Right lobe of liver (tissue), 6 donors: Measurements from ENCODE around the gene CLDN10. TPM values are rescaled to one million over a fixed set of nuclear protein-coding genes. Genes with fewer than 3 reads are reported as not detected.

Experiments
- ATAC-seq, 4 donors: fragments of 200-7000 bp; cut with Tn5 transposase; one replicate each; pipeline ENCODE4 v1.9.1; 2020; ENCODE audit warnings: mild to moderate bottlenecking in 4 of 4, moderate library complexity in 4 of 4
- DNase-seq, 3 donors: peaks; one replicate each; pipeline ENCODE4 v3.0.0-alpha.2; 2020
- H3K27ac ChIP-seq, 3 donors: fragments of 200-600 bp; one replicate each; pipeline ENCODE4 v1.8.0; 2022
- H3K27me3 ChIP-seq, 2 donors: fragments of 200-600 bp; one replicate each; pipeline ENCODE4 v1.8.0; 2022
- H3K36me3 ChIP-seq, 4 donors: fragments of 200-600 bp; sonication (generic) in 1 of 4; one replicate each; pipeline versions ENCODE4 v1.5.1 to v1.8.0; 2017 to 2022; ENCODE audit warnings: control low read depth in 1 of 4
- H3K4me1 ChIP-seq, 4 donors: fragments of 200-600 bp; sonication (generic) in 1 of 4; one replicate each; pipeline versions ENCODE4 v1.5.1 to v1.8.0; 2017 to 2022; ENCODE audit warnings: control low read depth in 1 of 4
- H3K4me3 ChIP-seq, 3 donors: fragments of 200-600 bp; one replicate each; pipeline ENCODE4 v1.8.0; 2022
- H3K9me3 ChIP-seq, 4 donors: fragments of 200-600 bp; sonication (generic) in 1 of 4; one replicate each; pipeline versions ENCODE4 v1.5.1 to v1.8.0; 2017 to 2022; ENCODE audit warnings: control low read depth in 1 of 4
- CTCF ChIP-seq, 4 donors: fragments of 200-600 bp in 3 of 4; fragments of 450-650 bp in 1 of 4; IDR thresholded peaks; one replicate each; pipeline versions ENCODE4 v1.5.1 to v1.8.0; 2016 to 2022; ENCODE audit warnings: antibody characterized with exemption in 4 of 4, mild to moderate bottlenecking in 2 of 4
- POLR2A ChIP-seq: fragments of 450-650 bp; IDR thresholded peaks from one replicate; pipeline ENCODE4 v1.6.1; 2017; ENCODE audit warnings: antibody characterized with exemption, mild to moderate bottlenecking
- WGBS: methylation state at CpG from one replicate; pipeline ENCODE4 v1.1.6; 2018; ENCODE audit warnings: low coverage, low lambda C conversion rate; ENCODE audit not compliant: insufficient coverage; ENCODE audit errors: missing lambda C conversion rate; 5-methylcytosine and 5-hydroxymethylcytosine counted together
- intact Hi-C, 2 donors: fragments of 100-400 bp; cut with DNase I; formaldehyde crosslinking; loops; one replicate each; pipeline versions ENCODE4 v1.11.2 to v1.14.1; 2022
- total RNA-seq, 6 experiments: library from RNA; depleted of rRNA in 2 of 6; stranded (reverse); fragments of >200 nt in 2 of 6; fragmentation: NEBNext Ultra II Directional in 3 of 6; extraction: Animal tissue kit (Norgen Biotek cat#: 25700) in 3 of 6; gene quantifications; one replicate each; pipeline versions ENCODE4 v1.1.0 to v1.2.4, GENCODE V29; 2016 to 2023
- donor health status: DM: no; HTN: yes; CAD: no.
- donor health status: DM: no; HTN: no; CAD: no.
- donor health status: DM: no; HTN: no; CAD: no.
- donor health status: DM: no; HTN: yes; CAD: no.
- donor health status: DM: no; HTN: yes; CAD: no.

Gene CLDN10
- total RNA-seq, 6 experiments from 2014 or later, result 1.1 to 2.0 (median 1.5) TPM

- ATAC-seq (no peak), DNase-seq (no peak)
- WGBS, result 90% methylated on average over 4 of the region's 6 CpGs
- H3K4me1 ChIP-seq, result peaks cover 0 to 22% (median 5%) of the 10 kb centered on the region in 4 donors
- H3K27me3 ChIP-seq, result no peaks in the 10 kb centered on the region
- no peak overlapping the region for H3K27ac ChIP-seq
- H3K9me3 ChIP-seq, result no peaks in the 10 kb centered on the region
- H3K4me3 ChIP-seq, result no peak overlapping the region
- no peaks in the 10 kb centered on the region for H3K36me3 ChIP-seq
- TF ChIP-seq POLR2A (no peak), CTCF (IDR thresholded peaks at IDR 0.05) (no peak)
- intact Hi-C loops, result loop anchor here in 1 of 2 donors (10.0 kb wide), 1 partner anchor 67 kb away; no protein-coding TSS in a partner anchor
Observed at GRCh38 chr13:95601906-95602305, 49.4 kb downstream of the CLDN10 start.

GRCh38 chr13:95603887-95604555 is 51.5 kb downstream of the CLDN10 start:
- TF ChIP-seq POLR2A, result no peak
- no peak for TF ChIP-seq CTCF (IDR thresholded peaks at IDR 0.05)
- Histone ChIP-seq H3K27me3 (no peaks in the 10 kb centered on the region), H3K36me3 (no peaks in the 10 kb centered on the region), H3K9me3 (no peaks in the 10 kb centered on the region), H3K4me3 (no peak overlapping the region), H3K27ac (peak overlapping the region in 2 of 3 donors; percentile 19 to 39), H3K4me1 (peaks cover 0 to 36% (median 6%) of the 10 kb centered on the region in 4 donors)
- WGBS, result 17% methylated on average over 10 of the region's 12 CpGs
- intact Hi-C loops, result loop anchor here in 1 of 2 donors (10.0 kb wide), 1 partner anchor 69 kb away; no protein-coding TSS in a partner anchor
- DNase-seq (peak; percentile 82 to 89 (median 86)), ATAC-seq (peak; percentile 87 to 93 (median 91))

GRCh38 chr13:95604556-95604915 is 52.0 kb downstream of the CLDN10 start:
- ATAC-seq (no peak), DNase-seq (no peak)
- Histone ChIP-seq H3K4me1 (peaks cover 0 to 37% (median 6%) of the 10 kb centered on the region in 4 donors), H3K9me3 (no peaks in the 10 kb centered on the region), H3K27ac (peak overlapping the region in 1 of 3 donors; percentile 1), H3K36me3 (no peaks in the 10 kb centered on the region), H3K4me3 (no peak overlapping the region), H3K27me3 (no peaks in the 10 kb centered on the region)
- WGBS, result 55% methylated on average over 3 of the region's 3 CpGs
- no peak for TF ChIP-seq POLR2A
- TF ChIP-seq CTCF (IDR thresholded peaks at IDR 0.05), result no peak
- intact Hi-C loops, result loop anchor here in 1 of 2 donors (10.0 kb wide), 1 partner anchor 70 kb away; no protein-coding TSS in a partner anchor

- no peaks in the 10 kb centered on the region for H3K9me3 ChIP-seq
- no peaks in the 10 kb centered on the region for H3K27me3 ChIP-seq
- intact Hi-C loops, result loop anchor here in 1 of 2 donors (10.0 kb wide), 1 partner anchor 71 kb away; no protein-coding TSS in a partner anchor
- DNase-seq (no peak), ATAC-seq (peak in 1 of 4 donors; percentile 8)
- no peaks in the 10 kb centered on the region for H3K36me3 ChIP-seq
- H3K4me3 ChIP-seq, result no peak overlapping the region
- peaks cover 0 to 37% (median 6%) of the 10 kb centered on the region in 4 donors for H3K4me1 ChIP-seq
- TF ChIP-seq POLR2A (no peak), CTCF (IDR thresholded peaks at IDR 0.05) (no peak)
- H3K27ac ChIP-seq, result no peak overlapping the region
- 60% methylated on average over 3 of the region's 3 CpGs for WGBS
Observed at GRCh38 chr13:95605448-95606125, 53.1 kb downstream of the CLDN10 start.
